GM13977 (cell line): ENCODE measurements around the gene HOPX.
"Not testable (repeated sequence)": the region's sequence is repeated elsewhere in the genome, so short reads cannot be mapped to it uniquely, and the experiment has no call there.

Experiments used
- DNase-seq: peaks from one replicate; pipeline ENCODE4 v3.0.0; 2012; ENCODE audit warnings: low spot score
- CTCF ChIP-seq: IDR thresholded peaks from 2 replicates; pipeline ENCODE4 v1.5.1; 2012; ENCODE audit warnings: mild to moderate bottlenecking, control low read depth; ENCODE audit not compliant: insufficient read depth; ENCODE audit errors: extremely low read depth, missing control alignments
- in situ Hi-C: fragments of 300-500 bp; cut with MboI; formaldehyde crosslinking; loops from one replicate; pipeline ENCODE4 v1.12.0; 2022; ENCODE audit warnings: low sequenced_read_pairs, low pct_unique_long_range_greater_than_20kb, mixed read lengths, inconsistent platforms; ENCODE audit not compliant: unreplicated experiment

The HOPX gene

GRCh38 chr4:56612282-56612681 lies 68.8 kb downstream of the HOPX start:
- in situ Hi-C loops = no loop called here
- no peak for DNase-seq
- no peak for TF ChIP-seq CTCF

GRCh38 chr4:56611501-56611900 lies 69.6 kb downstream of the HOPX start:
- in situ Hi-C loops = no loop called here
- TF ChIP-seq CTCF = no peak
- no peak for DNase-seq

- in situ Hi-C loops, DNase-seq: not testable (repeated sequence)
These were observed 70.9 kb downstream of the HOPX start for GRCh38 chr4:56610170-56610569.

GRCh38 chr4:56607926-56608325 lies 73.2 kb downstream of the HOPX start:
- no peak for TF ChIP-seq CTCF
- DNase-seq = no peak
- in situ Hi-C loops = no loop called here

GRCh38 chr4:56606385-56606784 lies 74.7 kb downstream of the HOPX start:
- in situ Hi-C loops = no loop called here
- no peak for DNase-seq
- no peak for TF ChIP-seq CTCF

GRCh38 chr4:56605464-56605863 lies 75.6 kb downstream of the HOPX start:
- in situ Hi-C loops = not testable (repeated sequence)

GRCh38 chr4:56603297-56603696 lies 77.8 kb downstream of the HOPX start:
- TF ChIP-seq CTCF = no peak
- in situ Hi-C loops = no loop called here

More at GRCh38 chr4:56605464-56605863, 75.6 kb downstream of the HOPX start:
- DNase-seq = not testable (repeated sequence)

More at GRCh38 chr4:56603297-56603696, 77.8 kb downstream of the HOPX start:
- DNase-seq = no peak
